ENCODE results near the gene RHOD. TPM values are rescaled to one million over a fixed set of nuclear protein-coding genes. Genes with fewer than 3 reads are reported as not detected.

The RHOD gene
- total and polyA plus RNA-seq, 9 of the 15 experiments (the other 6 are each of a cell fraction or from before 2014, with no cell fraction given), result not detected

DNA sequence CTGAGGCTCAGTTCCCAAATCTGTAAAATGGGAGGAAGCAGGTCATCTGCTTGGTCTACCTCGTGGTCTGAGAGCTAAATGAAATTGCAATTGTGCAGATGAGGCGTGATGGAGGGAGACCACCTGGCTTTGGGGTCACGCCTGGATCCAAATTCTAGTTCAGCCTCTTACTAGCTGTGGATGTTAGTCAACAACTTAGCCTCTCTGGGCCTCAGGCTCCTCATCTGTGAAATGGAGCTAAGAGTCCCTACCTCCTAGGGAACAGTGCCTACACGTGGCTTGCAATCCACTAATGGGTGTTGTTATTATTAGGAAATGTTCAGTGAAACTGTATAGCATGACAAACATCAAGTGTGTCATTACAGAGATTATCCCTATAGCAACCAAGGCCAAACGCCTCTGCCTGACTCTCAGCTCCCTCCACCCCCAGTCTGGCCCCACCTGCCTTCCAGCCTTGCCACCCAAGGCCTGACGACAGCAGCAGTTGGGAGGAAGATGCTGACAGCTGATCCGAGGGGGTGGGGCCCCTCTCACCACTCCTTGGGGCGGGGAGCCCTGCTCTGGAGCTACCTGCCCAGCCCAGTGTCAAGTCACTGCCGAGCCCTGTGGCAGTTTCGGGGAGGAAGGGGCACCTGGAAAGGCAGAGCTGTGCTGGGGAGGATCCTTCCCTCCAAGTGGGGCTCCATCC, 1.7 kb upstream of the RHOD start (continued):
- TF ChIP-seq, protein P1, sequence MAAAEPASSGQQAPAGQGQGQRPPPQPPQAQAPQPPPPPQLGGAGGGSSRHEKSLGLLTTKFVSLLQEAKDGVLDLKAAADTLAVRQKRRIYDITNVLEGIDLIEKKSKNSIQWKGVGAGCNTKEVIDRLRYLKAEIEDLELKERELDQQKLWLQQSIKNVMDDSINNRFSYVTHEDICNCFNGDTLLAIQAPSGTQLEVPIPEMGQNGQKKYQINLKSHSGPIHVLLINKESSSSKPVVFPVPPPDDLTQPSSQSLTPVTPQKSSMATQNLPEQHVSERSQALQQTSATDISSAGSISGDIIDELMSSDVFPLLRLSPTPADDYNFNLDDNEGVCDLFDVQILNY (CRISPR knock-in tag; IDR thresholded peaks at IDR 0.05), result no peak
- TF ChIP-seq, protein P2, sequence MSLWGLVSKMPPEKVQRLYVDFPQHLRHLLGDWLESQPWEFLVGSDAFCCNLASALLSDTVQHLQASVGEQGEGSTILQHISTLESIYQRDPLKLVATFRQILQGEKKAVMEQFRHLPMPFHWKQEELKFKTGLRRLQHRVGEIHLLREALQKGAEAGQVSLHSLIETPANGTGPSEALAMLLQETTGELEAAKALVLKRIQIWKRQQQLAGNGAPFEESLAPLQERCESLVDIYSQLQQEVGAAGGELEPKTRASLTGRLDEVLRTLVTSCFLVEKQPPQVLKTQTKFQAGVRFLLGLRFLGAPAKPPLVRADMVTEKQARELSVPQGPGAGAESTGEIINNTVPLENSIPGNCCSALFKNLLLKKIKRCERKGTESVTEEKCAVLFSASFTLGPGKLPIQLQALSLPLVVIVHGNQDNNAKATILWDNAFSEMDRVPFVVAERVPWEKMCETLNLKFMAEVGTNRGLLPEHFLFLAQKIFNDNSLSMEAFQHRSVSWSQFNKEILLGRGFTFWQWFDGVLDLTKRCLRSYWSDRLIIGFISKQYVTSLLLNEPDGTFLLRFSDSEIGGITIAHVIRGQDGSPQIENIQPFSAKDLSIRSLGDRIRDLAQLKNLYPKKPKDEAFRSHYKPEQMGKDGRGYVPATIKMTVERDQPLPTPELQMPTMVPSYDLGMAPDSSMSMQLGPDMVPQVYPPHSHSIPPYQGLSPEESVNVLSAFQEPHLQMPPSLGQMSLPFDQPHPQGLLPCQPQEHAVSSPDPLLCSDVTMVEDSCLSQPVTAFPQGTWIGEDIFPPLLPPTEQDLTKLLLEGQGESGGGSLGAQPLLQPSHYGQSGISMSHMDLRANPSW (CRISPR knock-in tag; IDR thresholded peaks at IDR 0.05), result no peak
- TF ChIP-seq, protein P3, sequence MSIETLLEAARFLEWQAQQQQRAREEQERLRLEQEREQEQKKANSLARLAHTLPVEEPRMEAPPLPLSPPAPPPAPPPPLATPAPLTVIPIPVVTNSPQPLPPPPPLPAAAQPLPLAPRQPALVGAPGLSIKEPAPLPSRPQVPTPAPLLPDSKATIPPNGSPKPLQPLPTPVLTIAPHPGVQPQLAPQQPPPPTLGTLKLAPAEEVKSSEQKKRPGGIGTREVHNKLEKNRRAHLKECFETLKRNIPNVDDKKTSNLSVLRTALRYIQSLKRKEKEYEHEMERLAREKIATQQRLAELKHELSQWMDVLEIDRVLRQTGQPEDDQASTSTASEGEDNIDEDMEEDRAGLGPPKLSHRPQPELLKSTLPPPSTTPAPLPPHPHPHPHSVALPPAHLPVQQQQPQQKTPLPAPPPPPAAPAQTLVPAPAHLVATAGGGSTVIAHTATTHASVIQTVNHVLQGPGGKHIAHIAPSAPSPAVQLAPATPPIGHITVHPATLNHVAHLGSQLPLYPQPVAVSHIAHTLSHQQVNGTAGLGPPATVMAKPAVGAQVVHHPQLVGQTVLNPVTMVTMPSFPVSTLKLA (conservative IDR thresholded peaks at IDR 0.05), result peak; percentile 70 to 79
- TF ChIP-seq, protein P4, sequence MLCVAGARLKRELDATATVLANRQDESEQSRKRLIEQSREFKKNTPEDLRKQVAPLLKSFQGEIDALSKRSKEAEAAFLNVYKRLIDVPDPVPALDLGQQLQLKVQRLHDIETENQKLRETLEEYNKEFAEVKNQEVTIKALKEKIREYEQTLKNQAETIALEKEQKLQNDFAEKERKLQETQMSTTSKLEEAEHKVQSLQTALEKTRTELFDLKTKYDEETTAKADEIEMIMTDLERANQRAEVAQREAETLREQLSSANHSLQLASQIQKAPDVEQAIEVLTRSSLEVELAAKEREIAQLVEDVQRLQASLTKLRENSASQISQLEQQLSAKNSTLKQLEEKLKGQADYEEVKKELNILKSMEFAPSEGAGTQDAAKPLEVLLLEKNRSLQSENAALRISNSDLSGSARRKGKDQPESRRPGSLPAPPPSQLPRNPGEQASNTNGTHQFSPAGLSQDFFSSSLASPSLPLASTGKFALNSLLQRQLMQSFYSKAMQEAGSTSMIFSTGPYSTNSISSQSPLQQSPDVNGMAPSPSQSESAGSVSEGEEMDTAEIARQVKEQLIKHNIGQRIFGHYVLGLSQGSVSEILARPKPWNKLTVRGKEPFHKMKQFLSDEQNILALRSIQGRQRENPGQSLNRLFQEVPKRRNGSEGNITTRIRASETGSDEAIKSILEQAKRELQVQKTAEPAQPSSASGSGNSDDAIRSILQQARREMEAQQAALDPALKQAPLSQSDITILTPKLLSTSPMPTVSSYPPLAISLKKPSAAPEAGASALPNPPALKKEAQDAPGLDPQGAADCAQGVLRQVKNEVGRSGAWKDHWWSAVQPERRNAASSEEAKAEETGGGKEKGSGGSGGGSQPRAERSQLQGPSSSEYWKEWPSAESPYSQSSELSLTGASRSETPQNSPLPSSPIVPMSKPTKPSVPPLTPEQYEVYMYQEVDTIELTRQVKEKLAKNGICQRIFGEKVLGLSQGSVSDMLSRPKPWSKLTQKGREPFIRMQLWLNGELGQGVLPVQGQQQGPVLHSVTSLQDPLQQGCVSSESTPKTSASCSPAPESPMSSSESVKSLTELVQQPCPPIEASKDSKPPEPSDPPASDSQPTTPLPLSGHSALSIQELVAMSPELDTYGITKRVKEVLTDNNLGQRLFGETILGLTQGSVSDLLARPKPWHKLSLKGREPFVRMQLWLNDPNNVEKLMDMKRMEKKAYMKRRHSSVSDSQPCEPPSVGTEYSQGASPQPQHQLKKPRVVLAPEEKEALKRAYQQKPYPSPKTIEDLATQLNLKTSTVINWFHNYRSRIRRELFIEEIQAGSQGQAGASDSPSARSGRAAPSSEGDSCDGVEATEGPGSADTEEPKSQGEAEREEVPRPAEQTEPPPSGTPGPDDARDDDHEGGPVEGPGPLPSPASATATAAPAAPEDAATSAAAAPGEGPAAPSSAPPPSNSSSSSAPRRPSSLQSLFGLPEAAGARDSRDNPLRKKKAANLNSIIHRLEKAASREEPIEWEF (CRISPR knock-in tag; IDR thresholded peaks at IDR 0.05), result no peak
- TF ChIP-seq, protein P5, sequence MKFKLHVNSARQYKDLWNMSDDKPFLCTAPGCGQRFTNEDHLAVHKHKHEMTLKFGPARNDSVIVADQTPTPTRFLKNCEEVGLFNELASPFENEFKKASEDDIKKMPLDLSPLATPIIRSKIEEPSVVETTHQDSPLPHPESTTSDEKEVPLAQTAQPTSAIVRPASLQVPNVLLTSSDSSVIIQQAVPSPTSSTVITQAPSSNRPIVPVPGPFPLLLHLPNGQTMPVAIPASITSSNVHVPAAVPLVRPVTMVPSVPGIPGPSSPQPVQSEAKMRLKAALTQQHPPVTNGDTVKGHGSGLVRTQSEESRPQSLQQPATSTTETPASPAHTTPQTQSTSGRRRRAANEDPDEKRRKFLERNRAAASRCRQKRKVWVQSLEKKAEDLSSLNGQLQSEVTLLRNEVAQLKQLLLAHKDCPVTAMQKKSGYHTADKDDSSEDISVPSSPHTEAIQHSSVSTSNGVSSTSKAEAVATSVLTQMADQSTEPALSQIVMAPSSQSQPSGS (CRISPR knock-in tag; IDR thresholded peaks at IDR 0.05), result no peak
- TF ChIP-seq, protein P6, sequence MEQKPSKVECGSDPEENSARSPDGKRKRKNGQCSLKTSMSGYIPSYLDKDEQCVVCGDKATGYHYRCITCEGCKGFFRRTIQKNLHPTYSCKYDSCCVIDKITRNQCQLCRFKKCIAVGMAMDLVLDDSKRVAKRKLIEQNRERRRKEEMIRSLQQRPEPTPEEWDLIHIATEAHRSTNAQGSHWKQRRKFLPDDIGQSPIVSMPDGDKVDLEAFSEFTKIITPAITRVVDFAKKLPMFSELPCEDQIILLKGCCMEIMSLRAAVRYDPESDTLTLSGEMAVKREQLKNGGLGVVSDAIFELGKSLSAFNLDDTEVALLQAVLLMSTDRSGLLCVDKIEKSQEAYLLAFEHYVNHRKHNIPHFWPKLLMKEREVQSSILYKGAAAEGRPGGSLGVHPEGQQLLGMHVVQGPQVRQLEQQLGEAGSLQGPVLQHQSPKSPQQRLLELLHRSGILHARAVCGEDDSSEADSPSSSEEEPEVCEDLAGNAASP (IDR thresholded peaks at IDR 0.05), result no peak
- 0 out of 2 replicates have a peak, but pooled peaks have one; percentile 49 for TF ChIP-seq SP1 (CRISPR knock-in tag; IDR thresholded peaks at IDR 0.05)
- TF ChIP-seq JUND (IDR thresholded peaks at IDR 0.05; ENCODE audit: borderline replicate concordance, low read depth, low read length), result peak; percentile 29; the same call in 1 of the 2 replicates
- TF ChIP-seq JUND (tag; IDR thresholded peaks at IDR 0.05; ENCODE audit: borderline replicate concordance, low read depth, low read length), result no peak; the same call in 1 of the 3 replicates
- no peak for TF ChIP-seq NCOR1 (IDR thresholded peaks at IDR 0.05)

All from K562 (cell line).